VCaP (cell line): ENCODE results near the gene SYT15.

Source experiments
- H3K27ac ChIP-seq: fragments of 450-650 bp; 2 replicates; pipeline ENCODE4 v1.5.1; 2017
- CTCF ChIP-seq: fragments of 450-650 bp; conservative IDR thresholded peaks from 2 replicates; pipeline ENCODE4 v1.5.1; 2017; ENCODE audit warnings: mild to moderate bottlenecking, moderate library complexity

The SYT15 gene

GRCh38 chr10:46542567-46543465, 36.1 kb upstream of the SYT15 start:
- no peak overlapping the region for H3K27ac ChIP-seq
- TF ChIP-seq CTCF, result no peak

GRCh38 chr10:46543466-46544377, 35.2 kb upstream of the SYT15 start:
- H3K27ac ChIP-seq, result peak overlapping the region; percentile 25
- no peak for TF ChIP-seq CTCF

GRCh38 chr10:46544989-46545791, 33.7 kb upstream of the SYT15 start:
- TF ChIP-seq CTCF, result peak; percentile 41
- H3K27ac ChIP-seq, result peak overlapping the region; percentile 25

- peak overlapping the region; percentile 43 for H3K27ac ChIP-seq
- TF ChIP-seq CTCF, result no peak
Observed at GRCh38 chr10:46545861-46546590, 32.9 kb upstream of the SYT15 start.

- TF ChIP-seq CTCF, result no peak
- peak overlapping the region; percentile 43 for H3K27ac ChIP-seq
Observed at GRCh38 chr10:46546591-46547540, 32.1 kb upstream of the SYT15 start.
